HepG2 (cell line): ENCODE data around the gene FBXO41. TPM values are rescaled to one million over a fixed set of nuclear protein-coding genes. Genes with fewer than 3 reads are reported as not detected.

Experiments used
- ATAC-seq: fragments of 200-7000 bp; cut with Tn5 transposase; 3 replicates; pipeline ENCODE4 v1.9.1; 2020; ENCODE audit warnings: mild to moderate bottlenecking, moderate library complexity
- BruUV-seq: library from RNA; stranded (reverse); fragments of 400-500 nt; replicated peaks from 2 replicates; lab custom pipeline; 2021; lab: Mats Ljungman, UMichigan
- CTCF ChIA-PET: fragments of 300-600 bp; formaldehyde crosslinking; extraction: SDS; loops from one replicate; lab custom pipeline; 2021; ENCODE audit warnings: low total read pairs, inconsistent platforms, low intra/inter-chr PET ratio; lab: Yijun Ruan, JAX
- POLR2A ChIA-PET: fragments of 350-600 bp; sonication (Branson Sonifier 250); formaldehyde crosslinking; loops from one replicate; lab custom pipeline; 2020; ENCODE audit warnings: antibody characterized with exemption, inconsistent platforms; lab: Yijun Ruan, JAX
- DNase-seq: peaks from one replicate; pipeline ENCODE4 v3.0.0-alpha.2; 2015; ENCODE audit warnings: low spot score
- FAIRE-seq: peaks from 3 replicates; lab custom pipeline; 2011; peaks lifted over from hg19 to GRCh38; lab: Jason Lieb, UNC
- H2AFZ ChIP-seq: one replicate; pipeline ENCODE4 v1.6.1; 2011; ENCODE audit warnings: low read length, inconsistent platforms
- H3K27ac ChIP-seq: fragments of 300-600 bp; 3 replicates; pipeline ENCODE4 v1.8.0; 2011; ENCODE audit warnings: mixed run types, mild to moderate bottlenecking, mixed read lengths, low read length, inconsistent platforms; ENCODE audit not compliant: insufficient read depth; ENCODE audit errors: extremely low read length
- H3K27me3 ChIP-seq, 2 experiments: fragments of 200-600 bp in 1 of 2; 2 replicates in 1 of 2; 3 replicates in 1 of 2; pipeline versions ENCODE4 v1.6.0 to v1.8.0; 2011; ENCODE audit warnings: low read length in 2 of 2, mild to moderate bottlenecking in 2 of 2, moderate library complexity in 2 of 2, inconsistent platforms in 1 of 2; ENCODE audit not compliant: insufficient read depth in 2 of 2, control insufficient read depth in 1 of 2
- H3K36me3 ChIP-seq, 2 experiments: fragments of 200-600 bp in 1 of 2; replicated peaks in 1 of 2; 2 replicates in 1 of 2; 3 replicates in 1 of 2; pipeline versions ENCODE4 v1.5.1 to v1.8.0; 2011; ENCODE audit warnings: low read length in 2 of 2, inconsistent platforms in 1 of 2; ENCODE audit not compliant: insufficient read depth in 2 of 2, control insufficient read depth in 1 of 2
- H3K4me1 ChIP-seq: 2 replicates; pipeline ENCODE4 v1.5.1; 2012; ENCODE audit warnings: low read length, inconsistent platforms; ENCODE audit not compliant: insufficient read depth
- H3K4me2 ChIP-seq: 2 replicates; pipeline ENCODE4 v1.6.0; 2011; ENCODE audit warnings: low read depth, low read length, inconsistent platforms
- H3K4me3 ChIP-seq, 3 experiments: fragments of 200-600 bp in 1 of 3; sonication (generic), shearing (Covaris generic) in 1 of 3; replicated peaks in 1 of 3; 2 replicates each; pipeline ENCODE4 v1.5.1; 2011 to 2016; ENCODE audit warnings: low read length in 3 of 3, inconsistent platforms in 2 of 3, low read depth in 2 of 3, mild to moderate bottlenecking in 2 of 3, control low read depth in 1 of 3, mixed read lengths in 1 of 3; ENCODE audit not compliant: insufficient read depth in 1 of 3
- H3K79me2 ChIP-seq: one replicate; pipeline ENCODE4 v1.6.1; 2011; ENCODE audit warnings: low read length, inconsistent platforms; ENCODE audit not compliant: insufficient read depth
- H3K9ac ChIP-seq: 2 replicates; pipeline ENCODE4 v1.6.0; 2011; ENCODE audit warnings: mild to moderate bottlenecking, low read depth, low read length, inconsistent platforms; ENCODE audit not compliant: insufficient read depth
- H3K9me3 ChIP-seq: 2 replicates; pipeline ENCODE4 v1.5.1; 2012; ENCODE audit warnings: mild to moderate bottlenecking, low read length
- H4K20me1 ChIP-seq: 2 replicates; pipeline ENCODE4 v1.6.0; 2011; ENCODE audit warnings: inconsistent platforms, mild to moderate bottlenecking, low read length, moderate library complexity; ENCODE audit not compliant: insufficient read depth
- CCAR2 ChIP-seq: fragments of 200-400 bp; formaldehyde crosslinking; optimal IDR thresholded peaks from 2 replicates; pipeline ENCODE3; 2018; ENCODE audit warnings: low read depth, mild to moderate bottlenecking, low read length, moderate library complexity
- FOSL1 ChIP-seq: sonication (generic); formaldehyde crosslinking; IDR thresholded peaks from 2 replicates; pipeline ENCODE4 v1.9.0; 2021; ENCODE audit warnings: missing genetic modification reagents, borderline replicate concordance
- FOXK2 ChIP-seq: fragments of 450-650 bp; IDR thresholded peaks from 2 replicates; pipeline ENCODE4 v1.6.1; 2016
- MEF2D ChIP-seq: sonication (generic); formaldehyde crosslinking; IDR thresholded peaks from 2 replicates; pipeline ENCODE4 v1.5.1; 2020; ENCODE audit warnings: mild to moderate bottlenecking, missing genetic modification reagents
- NR2C2 ChIP-seq: sonication (generic); formaldehyde crosslinking; IDR thresholded peaks from 2 replicates; pipeline ENCODE4 v1.4.0; 2020; ENCODE audit warnings: missing genetic modification reagents, mild to moderate bottlenecking, moderate library complexity, borderline replicate concordance
- PCBP1 ChIP-seq: fragments of 200-400 bp; formaldehyde crosslinking; IDR thresholded peaks from 2 replicates; pipeline ENCODE4 v1.6.1; 2017; ENCODE audit warnings: mild to moderate bottlenecking, low read depth, low read length, borderline replicate concordance
- RFXANK ChIP-seq: IDR thresholded peaks from 2 replicates; pipeline ENCODE4 v1.6.1; 2016
- STAT5B ChIP-seq: sonication (generic); formaldehyde crosslinking; IDR thresholded peaks from 2 replicates; pipeline ENCODE4 v1.4.0; 2020; ENCODE audit warnings: missing genetic modification reagents
- ZBTB42 ChIP-seq: sonication (generic); formaldehyde crosslinking; IDR thresholded peaks from 2 replicates; pipeline ENCODE4 v1.5.0; 2020; ENCODE audit warnings: mild to moderate bottlenecking, missing genetic modification reagents
- ZNF333 ChIP-seq: sonication (generic); formaldehyde crosslinking; IDR thresholded peaks from 2 replicates; pipeline ENCODE4 v1.4.0; 2020; ENCODE audit warnings: mild to moderate bottlenecking, missing genetic modification reagents, borderline replicate concordance
- ZNF569 ChIP-seq: sonication (generic); formaldehyde crosslinking; IDR thresholded peaks from 2 replicates; pipeline ENCODE4 v1.5.0; 2020; ENCODE audit warnings: mild to moderate bottlenecking, missing genetic modification reagents, moderate library complexity, borderline replicate concordance
- WGBS: methylation state at CpG from one replicate; pipeline ENCODE4 v1.1.6; 2017; ENCODE audit warnings: low lambda C conversion rate; 5-methylcytosine and 5-hydroxymethylcytosine counted together
- in situ Hi-C: cut with HindIII; loops from 2 replicates; pipeline ENCODE4 v1.10.0; 2017; ENCODE audit warnings: low pct_unique_long_range_greater_than_20kb; ENCODE audit not compliant: extremely low pct_ligation_motif_present
- intact Hi-C: fragments of 100-400 bp; cut with micrococcal nuclease; formaldehyde crosslinking; loops from one replicate; pipeline ENCODE4 v1.10.0; 2022; ENCODE audit not compliant: unreplicated experiment
- polyA plus RNA-seq, 8 experiments: library from polyadenylated mRNA; depleted of rRNA in 3 of 8; stranded (reverse) in 7 of 8; unstranded in 1 of 8; fragments of >200 nt; fragmentation: Illumina TruSeq in 4 of 8; extraction: Trizol in 4 of 8; gene quantifications; 2 replicates each; pipeline versions ENCODE4 v1.2.1 to v1.2.3, GENCODE V29; 2011 to 2016; ENCODE audit warnings: low read depth in 4 of 8, missing spikeins in 1 of 8, mixed read lengths in 1 of 8; ENCODE audit not compliant: insufficient read depth in 1 of 8
- total RNA-seq, 5 experiments: library from RNA; depleted of rRNA; stranded (reverse); fragments of >200 nt; fragmentation: Illumina TruSeq; extraction: Trizol; gene quantifications; 2 replicates each; pipeline ENCODE4 v1.2.3, GENCODE V29; 2016; ENCODE audit warnings: low read depth in 1 of 5
- TF ChIP-seq, protein P1 (sequence below): sonication (generic); formaldehyde crosslinking; IDR thresholded peaks from 2 replicates; pipeline ENCODE4 v1.4.0; 2020; ENCODE audit warnings: missing genetic modification reagents; ENCODE audit errors: not compliant biosample characterization
- TF ChIP-seq, protein P2 (sequence below): sonication (generic); formaldehyde crosslinking; IDR thresholded peaks from 2 replicates; pipeline ENCODE4 v1.9.0; 2021; ENCODE audit warnings: missing genetic modification reagents, mild to moderate bottlenecking, borderline replicate concordance
- TF ChIP-seq, protein P3 (sequence below): sonication (generic); formaldehyde crosslinking; IDR thresholded peaks from 2 replicates; pipeline ENCODE4 v1.9.0; 2021; ENCODE audit warnings: missing genetic modification reagents, borderline replicate concordance

FBXO41 gene
- total and polyA plus RNA-seq, 2 of the 13 experiments (the other 11 are each of a cell fraction or from before 2014, with no cell fraction given) = 4.2 to 10.3 TPM

DNA sequence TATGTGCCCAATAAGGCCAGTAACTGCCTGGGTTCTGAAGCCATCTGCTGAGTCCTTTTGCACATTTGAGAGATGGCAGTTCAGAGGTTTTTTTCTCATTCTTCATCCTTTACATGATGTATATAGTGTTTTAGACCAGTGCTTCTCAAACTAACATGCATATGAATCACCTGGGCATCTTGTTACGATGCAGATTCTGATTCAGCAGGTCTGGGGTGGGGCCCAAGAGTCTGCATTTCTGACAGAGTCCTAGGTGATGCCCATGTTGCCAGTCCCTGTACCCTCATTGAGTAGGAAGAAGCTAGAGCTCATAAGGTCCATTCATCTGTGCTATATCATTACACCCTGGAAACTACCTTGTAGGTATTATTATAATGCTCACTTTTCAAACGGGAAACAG is 66.5 kb downstream of the FBXO41 start:
- peaks cover 12% of the 10 kb centered on the region; the same call in 1 of the 2 replicates for H4K20me1 ChIP-seq
- peaks cover 48% of the 10 kb centered on the region for H3K79me2 ChIP-seq
- H3K9me3 ChIP-seq = no peaks in the 10 kb centered on the region
- intact Hi-C loops (loop anchor here (10.0 kb wide), 1 partner anchor 167 kb away; the partner anchor contains the start of gene ALMS1), in situ Hi-C loops (no loop called here)
- no peak overlapping the region for H2AFZ ChIP-seq
- no peaks in the 10 kb centered on the region for H3K27me3 ChIP-seq
- DNase-seq (no peak), ATAC-seq (no peak), FAIRE-seq (no peak)
- H3K4me3 ChIP-seq = no peak overlapping the region
- H3K27ac ChIP-seq = no peak overlapping the region
- CTCF ChIA-PET = no interaction called here
- BruUV-seq = no TSS peak
- no peak overlapping the region for H3K9ac ChIP-seq
- 84% methylated on average over 2 of the region's 2 CpGs for WGBS
- no peak overlapping the region for H3K4me2 ChIP-seq
- POLR2A ChIA-PET = interaction anchor here (3.0 to 5.6 kb wide), 2 partner anchors 12 to 16 kb away, joined by 10 to 37 read pairs; partner anchors contain the start of genes CCT7 and PRADC1
- peaks cover 29% of the 10 kb centered on the region for H3K4me1 ChIP-seq
- TF ChIP-seq FOSL1 (CRISPR knock-in tag) (no peak), STAT5B (no peak), MEF2D (no peak), PCBP1 (no peak), ZNF569 (no peak), FOXK2 (no peak), ZBTB42 (CRISPR knock-in tag) (no peak), CCAR2 (no peak), ZNF333 (CRISPR knock-in tag) (no peak), NR2C2 (CRISPR knock-in tag) (no peak), RFXANK (no peak)
- TF ChIP-seq, protein P1, sequence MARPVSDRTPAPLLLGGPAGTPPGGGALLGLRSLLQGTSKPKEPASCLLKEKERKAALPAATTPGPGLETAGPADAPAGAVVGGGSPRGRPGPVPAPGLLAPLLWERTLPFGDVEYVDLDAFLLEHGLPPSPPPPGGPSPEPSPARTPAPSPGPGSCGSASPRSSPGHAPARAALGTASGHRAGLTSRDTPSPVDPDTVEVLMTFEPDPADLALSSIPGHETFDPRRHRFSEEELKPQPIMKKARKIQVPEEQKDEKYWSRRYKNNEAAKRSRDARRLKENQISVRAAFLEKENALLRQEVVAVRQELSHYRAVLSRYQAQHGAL = no peak
- TF ChIP-seq, protein P2, sequence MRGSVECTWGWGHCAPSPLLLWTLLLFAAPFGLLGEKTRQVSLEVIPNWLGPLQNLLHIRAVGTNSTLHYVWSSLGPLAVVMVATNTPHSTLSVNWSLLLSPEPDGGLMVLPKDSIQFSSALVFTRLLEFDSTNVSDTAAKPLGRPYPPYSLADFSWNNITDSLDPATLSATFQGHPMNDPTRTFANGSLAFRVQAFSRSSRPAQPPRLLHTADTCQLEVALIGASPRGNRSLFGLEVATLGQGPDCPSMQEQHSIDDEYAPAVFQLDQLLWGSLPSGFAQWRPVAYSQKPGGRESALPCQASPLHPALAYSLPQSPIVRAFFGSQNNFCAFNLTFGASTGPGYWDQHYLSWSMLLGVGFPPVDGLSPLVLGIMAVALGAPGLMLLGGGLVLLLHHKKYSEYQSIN (CRISPR knock-in tag) = no peak
- TF ChIP-seq, protein P3, sequence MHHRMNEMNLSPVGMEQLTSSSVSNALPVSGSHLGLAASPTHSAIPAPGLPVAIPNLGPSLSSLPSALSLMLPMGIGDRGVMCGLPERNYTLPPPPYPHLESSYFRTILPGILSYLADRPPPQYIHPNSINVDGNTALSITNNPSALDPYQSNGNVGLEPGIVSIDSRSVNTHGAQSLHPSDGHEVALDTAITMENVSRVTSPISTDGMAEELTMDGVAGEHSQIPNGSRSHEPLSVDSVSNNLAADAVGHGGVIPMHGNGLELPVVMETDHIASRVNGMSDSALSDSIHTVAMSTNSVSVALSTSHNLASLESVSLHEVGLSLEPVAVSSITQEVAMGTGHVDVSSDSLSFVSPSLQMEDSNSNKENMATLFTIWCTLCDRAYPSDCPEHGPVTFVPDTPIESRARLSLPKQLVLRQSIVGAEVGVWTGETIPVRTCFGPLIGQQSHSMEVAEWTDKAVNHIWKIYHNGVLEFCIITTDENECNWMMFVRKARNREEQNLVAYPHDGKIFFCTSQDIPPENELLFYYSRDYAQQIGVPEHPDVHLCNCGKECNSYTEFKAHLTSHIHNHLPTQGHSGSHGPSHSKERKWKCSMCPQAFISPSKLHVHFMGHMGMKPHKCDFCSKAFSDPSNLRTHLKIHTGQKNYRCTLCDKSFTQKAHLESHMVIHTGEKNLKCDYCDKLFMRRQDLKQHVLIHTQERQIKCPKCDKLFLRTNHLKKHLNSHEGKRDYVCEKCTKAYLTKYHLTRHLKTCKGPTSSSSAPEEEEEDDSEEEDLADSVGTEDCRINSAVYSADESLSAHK (CRISPR knock-in tag) = no peak
- peaks cover 28 to 53% of the 10 kb centered on the region in 2 experiments for H3K36me3 ChIP-seq
